Measurements from ENCODE around the gene SLC16A10. TPM values are rescaled to one million over a fixed set of nuclear protein-coding genes. Genes with fewer than 3 reads are reported as not detected.

The SLC16A10 gene
- total RNA-seq, 2 experiments from 2014 or later: 13.4 to 13.8 TPM

GRCh38 chr6:111070105-111071005, 16.9 kb upstream of the SLC16A10 start:
- Histone ChIP-seq H3K4me3 (ENCODE audit: low read length) (no peak overlapping the region), H3K27ac (ENCODE audit: low read depth in 1 of 2, low read length in 2 of 2) (no peak overlapping the region), H3K4me1 (ENCODE audit: insufficient read depth, low read length) (no peaks in the 10 kb centered on the region), H3K9me3 (ENCODE audit: control insufficient read depth in 1 of 2, insufficient read depth in 1 of 2, low read length in 2 of 2) (no peaks in the 10 kb centered on the region), H3K27me3 (ENCODE audit: control insufficient read depth in 1 of 2, insufficient read depth in 2 of 2, low read length in 2 of 2) (no peaks in the 10 kb centered on the region), H3K36me3 (ENCODE audit: insufficient read depth, low read length) (no peaks in the 10 kb centered on the region)
- H3K4me3 Mint-ChIP-seq: no peak overlapping the region
- no peaks in the 10 kb centered on the region for H3K9me3 Mint-ChIP-seq
- ChIA-PET POLR2A (no interaction called here), CTCF (interaction anchor here (1.3 kb wide), 1 partner anchor 13 kb away, joined by 3 read pairs; no protein-coding TSS in a partner anchor)
- ATAC-seq (ENCODE audit: poor library complexity) (no peak), DNase-seq (no peak)
- intact Hi-C loops (cut with DNase I, micrococcal nuclease): no loop called here
- no peaks in the 10 kb centered on the region for H3K36me3 Mint-ChIP-seq (ENCODE audit: low read depth)
- no peaks in the 10 kb centered on the region for H3K4me1 Mint-ChIP-seq (ENCODE audit: low read depth)
- TF ChIP-seq, protein P1, sequence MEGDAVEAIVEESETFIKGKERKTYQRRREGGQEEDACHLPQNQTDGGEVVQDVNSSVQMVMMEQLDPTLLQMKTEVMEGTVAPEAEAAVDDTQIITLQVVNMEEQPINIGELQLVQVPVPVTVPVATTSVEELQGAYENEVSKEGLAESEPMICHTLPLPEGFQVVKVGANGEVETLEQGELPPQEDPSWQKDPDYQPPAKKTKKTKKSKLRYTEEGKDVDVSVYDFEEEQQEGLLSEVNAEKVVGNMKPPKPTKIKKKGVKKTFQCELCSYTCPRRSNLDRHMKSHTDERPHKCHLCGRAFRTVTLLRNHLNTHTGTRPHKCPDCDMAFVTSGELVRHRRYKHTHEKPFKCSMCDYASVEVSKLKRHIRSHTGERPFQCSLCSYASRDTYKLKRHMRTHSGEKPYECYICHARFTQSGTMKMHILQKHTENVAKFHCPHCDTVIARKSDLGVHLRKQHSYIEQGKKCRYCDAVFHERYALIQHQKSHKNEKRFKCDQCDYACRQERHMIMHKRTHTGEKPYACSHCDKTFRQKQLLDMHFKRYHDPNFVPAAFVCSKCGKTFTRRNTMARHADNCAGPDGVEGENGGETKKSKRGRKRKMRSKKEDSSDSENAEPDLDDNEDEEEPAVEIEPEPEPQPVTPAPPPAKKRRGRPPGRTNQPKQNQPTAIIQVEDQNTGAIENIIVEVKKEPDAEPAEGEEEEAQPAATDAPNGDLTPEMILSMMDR (IDR thresholded peaks at IDR 0.05): no peak
- no peak overlapping the region for H3K27ac Mint-ChIP-seq
- no peaks in the 10 kb centered on the region for H3K27me3 Mint-ChIP-seq

GRCh38 chr6:111072801-111073360, 14.4 kb upstream of the SLC16A10 start:
- no peaks in the 10 kb centered on the region for H3K9me3 ChIP-seq (ENCODE audit: control insufficient read depth in 1 of 2, insufficient read depth in 1 of 2, low read length in 2 of 2)
- H3K36me3 ChIP-seq (ENCODE audit: insufficient read depth, low read length): no peaks in the 10 kb centered on the region
- H3K4me1 Mint-ChIP-seq (ENCODE audit: low read depth): no peaks in the 10 kb centered on the region
- H3K27me3 ChIP-seq (ENCODE audit: control insufficient read depth in 1 of 2, insufficient read depth in 2 of 2, low read length in 2 of 2): no peaks in the 10 kb centered on the region
- no peaks in the 10 kb centered on the region for H3K36me3 Mint-ChIP-seq (ENCODE audit: low read depth)
- H3K4me3 Mint-ChIP-seq: no peak overlapping the region
- H3K9me3 Mint-ChIP-seq: no peaks in the 10 kb centered on the region
- CTCF ChIA-PET: no interaction called here
- H3K27me3 Mint-ChIP-seq: no peaks in the 10 kb centered on the region
- H3K4me3 ChIP-seq (ENCODE audit: low read length): no peak overlapping the region
- POLR2A ChIA-PET: no interaction called here
- intact Hi-C loops (cut with DNase I, micrococcal nuclease): no loop called here
- no peak overlapping the region for H3K27ac ChIP-seq (ENCODE audit: low read depth in 1 of 2, low read length in 2 of 2)
- no peak overlapping the region for H3K27ac Mint-ChIP-seq
- no peaks in the 10 kb centered on the region for H3K4me1 ChIP-seq (ENCODE audit: insufficient read depth, low read length)
- TF ChIP-seq, protein P1 (IDR thresholded peaks at IDR 0.05): no peak
- no peak for ATAC-seq (ENCODE audit: poor library complexity)
- DNase-seq: no peak

GRCh38 chr6:111074311-111074710, 13.0 kb upstream of the SLC16A10 start:
- no peak overlapping the region for H3K27ac ChIP-seq (ENCODE audit: low read depth in 1 of 2, low read length in 2 of 2)
- ATAC-seq (ENCODE audit: poor library complexity) (no peak), DNase-seq (no peak)
- Mint-ChIP-seq H3K27ac (no peak overlapping the region), H3K4me3 (no peak overlapping the region), H3K27me3 (no peaks in the 10 kb centered on the region), H3K9me3 (no peaks in the 10 kb centered on the region), H3K4me1 (ENCODE audit: low read depth) (no peaks in the 10 kb centered on the region), H3K36me3 (ENCODE audit: low read depth) (no peaks in the 10 kb centered on the region)
- TF ChIP-seq, protein P1 (IDR thresholded peaks at IDR 0.05): no peak
- H3K4me1 ChIP-seq (ENCODE audit: insufficient read depth, low read length): no peaks in the 10 kb centered on the region
- no peak overlapping the region for H3K4me3 ChIP-seq (ENCODE audit: low read length)
- intact Hi-C loops (cut with DNase I, micrococcal nuclease): no loop called here
- POLR2A ChIA-PET: no interaction called here
- CTCF ChIA-PET: no interaction called here
- no peaks in the 10 kb centered on the region for H3K9me3 ChIP-seq (ENCODE audit: control insufficient read depth in 1 of 2, insufficient read depth in 1 of 2, low read length in 2 of 2)
- no peaks in the 10 kb centered on the region for H3K27me3 ChIP-seq (ENCODE audit: control insufficient read depth in 1 of 2, insufficient read depth in 2 of 2, low read length in 2 of 2)
- no peaks in the 10 kb centered on the region for H3K36me3 ChIP-seq (ENCODE audit: insufficient read depth, low read length)
